Measurements from ENCODE around the gene CATSPER1. TPM values are rescaled to one million over a fixed set of nuclear protein-coding genes. Genes with fewer than 3 reads are reported as not detected.

Gene CATSPER1
- total and polyA plus RNA-seq, 2 of the 8 experiments (the other 6 are each of a cell fraction or from before 2014, with no cell fraction given): not detected

GRCh38 chr11:66045177-66045639 lies 18.9 kb upstream of the CATSPER1 start (continued):
- TF ChIP-seq RNF2 (IDR thresholded peaks at IDR 0.05; ENCODE audit: borderline replicate concordance, low read depth, low read length, missing control alignments, poor library complexity, severe bottlenecking) (no peak), SIX5 (IDR thresholded peaks at IDR 0.05; ENCODE audit: low read depth, low read length) (no peak), MAX (IDR thresholded peaks at IDR 0.05) (0 out of 2 replicates have a peak, but pooled peaks have one; percentile 31), TCF12 (IDR thresholded peaks at IDR 0.05; ENCODE audit: low read depth, low read length) (peak; percentile 64; the same call in 1 of the 2 replicates), CTCF (IDR thresholded peaks at IDR 0.05; ENCODE audit: control extremely low read depth in 1 of 3, insufficient read depth in 1 of 3, low read depth in 1 of 3, low read length in 3 of 3) (peak; percentile 95 to 97 (median 96)), ATF3 (IDR thresholded peaks at IDR 0.05; ENCODE audit: insufficient read depth, low read depth, low read length) (peak; percentile 44; the same call in 1 of the 2 replicates)
